NB4 (cell line): ENCODE results near the gene ATG5.
"Not testable (repeated sequence)": the region's sequence is repeated elsewhere in the genome, so short reads cannot be mapped to it uniquely, and the experiment has no call there.

Source experiments
- DNase-seq: peaks from one replicate; pipeline ENCODE4 v3.0.0; 2010; ENCODE audit warnings: low read depth
- H3K4me3 ChIP-seq: one replicate; pipeline ENCODE4 v1.5.1; 2011; ENCODE audit warnings: mild to moderate bottlenecking, low read depth, low read length, moderate library complexity
- CTCF ChIP-seq: IDR thresholded peaks from one replicate; pipeline ENCODE4 v1.5.1; 2012; ENCODE audit warnings: low read depth, low read length
- MAX ChIP-seq: IDR thresholded peaks from 2 replicates; pipeline ENCODE4 v1.6.1; 2011; ENCODE audit warnings: low read depth, low read length
- MYC ChIP-seq: IDR thresholded peaks from 2 replicates; pipeline ENCODE4 v1.6.1; 2011; ENCODE audit warnings: low read depth, low read length
- POLR2A ChIP-seq: IDR thresholded peaks from 2 replicates; pipeline ENCODE4 v1.6.1; 2011; ENCODE audit warnings: mild to moderate bottlenecking; ENCODE audit not compliant: insufficient read length; ENCODE audit errors: extremely low read depth

ATG5 gene

GRCh38 chr6:106253172-106253571 lies 72.4 kb downstream of the ATG5 start:
- no peak for TF ChIP-seq MAX
- no peak for TF ChIP-seq MYC
- TF ChIP-seq CTCF, result no peak
- no peak for TF ChIP-seq POLR2A
- DNase-seq, result no peak

DNA sequence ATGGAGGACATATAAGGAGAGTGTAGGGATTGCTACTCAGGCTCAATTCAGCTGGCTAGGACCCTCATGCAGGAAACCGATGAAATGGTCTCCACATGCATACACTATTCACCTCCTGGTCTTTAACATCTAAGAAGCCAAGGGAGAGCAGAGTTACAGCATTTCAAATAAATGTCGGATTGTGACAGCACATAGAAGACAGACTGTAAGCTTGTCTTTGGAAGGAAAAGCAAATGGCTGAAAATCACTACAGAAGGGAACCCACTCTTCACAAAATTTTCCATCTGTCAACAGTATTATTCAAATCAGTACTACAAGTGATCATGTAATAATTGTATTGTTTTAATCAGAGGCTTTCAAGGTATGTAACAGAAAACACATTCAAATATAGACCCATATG lies 72.9 kb downstream of the ATG5 start:
- TF ChIP-seq MYC, result no peak
- no peak for TF ChIP-seq CTCF
- TF ChIP-seq MAX, result no peak
- no peak for TF ChIP-seq POLR2A
- no peak for DNase-seq
- no peak overlapping the region for H3K4me3 ChIP-seq

More at GRCh38 chr6:106253172-106253571, 72.4 kb downstream of the ATG5 start:
- no peak overlapping the region for H3K4me3 ChIP-seq

DNA sequence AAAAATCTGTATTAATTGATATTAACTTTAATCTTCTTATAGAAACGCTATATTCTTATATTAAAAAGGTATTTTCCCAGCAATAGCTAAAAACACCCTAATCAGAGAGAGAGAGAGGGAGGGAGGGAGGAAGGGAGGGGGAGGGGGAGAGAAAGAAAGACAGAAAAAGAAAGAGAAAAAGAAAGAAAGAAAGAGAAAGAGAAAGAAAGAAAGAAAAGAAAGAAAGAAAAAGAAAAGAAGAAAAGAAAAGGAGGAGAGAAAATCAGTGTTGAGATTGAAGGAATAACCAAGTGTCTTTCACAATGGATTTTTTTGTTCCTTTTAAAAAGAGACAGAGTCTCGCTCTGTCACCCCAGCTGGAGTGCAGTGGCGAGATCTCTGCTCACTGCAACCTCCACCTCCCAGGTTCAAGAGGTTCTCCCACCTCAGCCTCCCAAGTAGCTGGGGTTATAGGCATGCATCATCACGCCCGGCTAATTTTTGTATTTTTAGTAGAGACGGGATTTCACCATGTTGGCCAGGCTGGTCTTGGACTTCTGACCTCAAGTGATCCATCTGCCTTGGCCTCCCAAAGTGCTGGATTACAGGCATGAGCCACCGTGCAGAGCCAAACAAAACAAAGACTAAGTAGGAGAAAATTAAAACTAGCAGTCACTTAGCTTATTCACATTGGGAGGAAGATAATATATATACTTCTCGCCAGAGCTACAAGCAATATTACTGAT lies 73.9 kb downstream of the ATG5 start:
- DNase-seq, H3K4me3 ChIP-seq: not testable (repeated sequence)

DNA sequence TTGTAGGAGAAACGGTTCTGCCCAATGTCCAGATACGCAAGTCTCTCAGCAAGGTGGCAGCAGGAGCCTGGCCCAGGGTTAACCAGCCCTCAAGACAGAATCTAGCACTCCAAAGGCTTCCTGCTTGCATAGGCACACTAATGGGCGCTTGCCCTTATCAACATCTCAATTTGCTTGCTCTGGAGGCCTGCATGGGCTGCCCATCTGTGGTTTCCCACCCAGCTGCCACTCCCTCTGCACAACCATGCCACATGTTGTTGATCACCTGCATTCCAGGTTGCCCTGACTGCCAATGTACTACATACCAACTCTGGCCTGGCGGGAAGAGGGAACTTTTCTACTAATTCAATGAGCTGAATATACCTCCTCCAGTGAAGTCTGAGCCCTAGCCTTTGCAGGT lies 74.6 kb downstream of the ATG5 start:
- DNase-seq, result no peak
- TF ChIP-seq MAX (no peak), POLR2A (no peak), CTCF (no peak), MYC (no peak)
- no peak overlapping the region for H3K4me3 ChIP-seq

DNA sequence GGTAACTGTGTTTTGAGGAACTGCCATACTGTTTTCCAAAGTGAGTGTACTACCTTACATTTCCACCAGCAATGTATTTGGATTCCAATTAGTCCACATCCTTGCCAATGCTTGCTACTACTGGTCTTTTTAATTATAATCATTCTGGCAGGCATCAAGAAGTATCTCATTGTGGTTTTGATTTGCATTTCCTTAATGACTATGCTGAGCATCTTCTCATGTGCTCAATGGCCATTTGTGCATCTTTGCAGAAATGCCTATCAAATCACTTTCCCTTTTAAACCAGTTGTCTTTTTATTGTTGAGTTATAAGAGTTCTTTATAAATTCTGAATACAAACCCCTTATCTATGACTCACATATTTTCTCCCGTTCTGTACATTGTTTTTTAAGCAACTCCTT lies 75.9 kb downstream of the ATG5 start:
- TF ChIP-seq POLR2A, result no peak
- TF ChIP-seq CTCF, result no peak
- no peak for TF ChIP-seq MAX
- no peak for TF ChIP-seq MYC
- H3K4me3 ChIP-seq, result no peak overlapping the region
- no peak for DNase-seq

DNA sequence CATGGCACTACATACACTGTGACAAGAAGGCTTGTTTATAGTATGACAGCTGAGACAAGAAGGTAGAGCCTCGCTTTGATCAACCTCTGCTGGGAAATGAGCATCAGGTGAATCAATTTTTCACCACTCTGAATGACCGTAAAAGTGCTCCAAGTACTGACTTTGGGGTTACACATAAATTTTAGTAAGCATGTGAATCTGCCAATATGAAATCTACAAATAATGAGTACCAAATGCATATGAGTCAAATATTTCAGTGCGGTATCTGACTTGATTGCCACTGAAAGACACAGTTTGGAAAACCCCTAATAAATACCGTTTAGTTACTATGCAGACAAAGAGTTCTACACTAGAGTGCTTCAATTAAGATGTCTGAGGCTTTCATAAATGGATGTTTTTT lies 77.8 kb downstream of the ATG5 start:
- TF ChIP-seq MAX (no peak), MYC (no peak), CTCF (no peak), POLR2A (no peak)
- no peak overlapping the region for H3K4me3 ChIP-seq
- DNase-seq, result no peak
